Colon (tissue), 2 donors: ENCODE measurements around the gene OR2AG2.
"Not testable (repeated sequence)": the region's sequence is repeated elsewhere in the genome, so short reads cannot be mapped to it uniquely, and the experiment has no call there.

Experiments used
- FAIRE-seq: peaks from 2 replicates; lab custom pipeline; 2012; peaks lifted over from hg19 to GRCh38; lab: Jason Lieb, UNC
- donor health status: control.
- donor health status: control.

The OR2AG2 gene

GRCh38 chr11:6771926-6772893, at the start of gene OR2AG2:
Gene OR2AG2, minus strand, starts transcription at chr11:6771976. Its CDS starts 3,019 bp downstream, at chr11:6768957.
- no peak for FAIRE-seq

- no peak for FAIRE-seq
Measured at GRCh38 chr11:6818967-6819366, 47.2 kb upstream of the OR2AG2 start.

GRCh38 chr11:6817694-6818093, 45.9 kb upstream of the OR2AG2 start:
- FAIRE-seq, result no peak

GRCh38 chr11:6813656-6814055, 41.9 kb upstream of the OR2AG2 start:
- no peak for FAIRE-seq

GRCh38 chr11:6812390-6813005, 40.7 kb upstream of the OR2AG2 start:
- FAIRE-seq, result no peak

GRCh38 chr11:6801075-6801474, 29.3 kb upstream of the OR2AG2 start:
- FAIRE-seq, result not testable (repeated sequence)

- FAIRE-seq, result no peak
Measured at GRCh38 chr11:6799402-6799801, 27.6 kb upstream of the OR2AG2 start, which contains the start of gene OR6A2. Gene OR6A2, minus strand, starts transcription at chr11:6799689. Its CDS starts 3,981 bp downstream, at chr11:6795708.

- FAIRE-seq, result no peak
Measured at GRCh38 chr11:6794639-6795038, 22.9 kb upstream of the OR2AG2 start.

GRCh38 chr11:6790546-6790945, 18.8 kb upstream of the OR2AG2 start:
- no peak for FAIRE-seq

- FAIRE-seq, result no peak
Measured at GRCh38 chr11:6782720-6783119, 10.9 kb upstream of the OR2AG2 start, which contains the start of gene OR2AG1. Gene OR2AG1, plus strand, starts transcription at chr11:6783020. Its CDS starts 2,018 bp downstream, at chr11:6785038.

- no peak for FAIRE-seq
Measured at GRCh38 chr11:6780829-6781228, 9.1 kb upstream of the OR2AG2 start.

GRCh38 chr11:6778518-6778917, 6.7 kb upstream of the OR2AG2 start:
- FAIRE-seq, result no peak

GRCh38 chr11:6757373-6757967, 14.3 kb downstream of the OR2AG2 start:
- no peak for FAIRE-seq

- FAIRE-seq, result no peak
Measured at GRCh38 chr11:6755953-6756347, 15.8 kb downstream of the OR2AG2 start.

GRCh38 chr11:6755303-6755952, 16.3 kb downstream of the OR2AG2 start:
- no peak for FAIRE-seq

- no peak for FAIRE-seq
Measured at GRCh38 chr11:6747097-6747668, 24.6 kb downstream of the OR2AG2 start.

- FAIRE-seq, result no peak
Measured at GRCh38 chr11:6746626-6747025, 25.1 kb downstream of the OR2AG2 start.

GRCh38 chr11:6746086-6746618, 25.6 kb downstream of the OR2AG2 start:
- FAIRE-seq, result no peak

GRCh38 chr11:6745465-6746015, 26.2 kb downstream of the OR2AG2 start:
- FAIRE-seq, result no peak

- no peak for FAIRE-seq
Measured at GRCh38 chr11:6745018-6745417, 26.8 kb downstream of the OR2AG2 start.

GRCh38 chr11:6742260-6742659, 29.5 kb downstream of the OR2AG2 start:
- FAIRE-seq, result no peak
